ENCODE data around the gene PDE11A. TPM values are rescaled to one million over a fixed set of nuclear protein-coding genes. Genes with fewer than 3 reads are reported as not detected.

Gene PDE11A
- total and polyA plus RNA-seq, 2 donors from 2014 or later, result 0.58 to 0.82 TPM

DNA sequence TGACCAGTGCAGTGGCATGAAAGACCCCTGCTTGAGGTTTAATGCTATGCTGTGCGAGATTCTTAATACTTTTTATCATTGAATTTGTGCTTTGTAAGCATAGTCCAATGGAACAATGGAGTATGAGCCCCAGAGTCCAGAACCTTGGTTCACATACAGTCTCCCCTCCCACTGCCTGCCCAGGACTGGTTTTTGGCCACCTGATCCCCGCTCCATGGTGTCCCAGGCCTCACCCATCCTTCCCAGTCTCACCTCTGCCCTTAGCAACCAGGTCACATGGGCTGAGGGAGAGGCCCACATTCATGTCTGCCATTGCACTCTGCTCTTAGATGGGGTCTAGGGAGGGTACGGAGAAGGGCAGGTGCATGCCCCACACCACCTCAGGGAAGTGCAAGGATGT, 6.3 kb downstream of the PDE11A start:
- H3K36me3 ChIP-seq (ENCODE audit: control insufficient read depth in 2 of 3, insufficient read depth in 3 of 3, low read length in 3 of 3), result no peaks in the 10 kb centered on the region
- H3K27ac ChIP-seq (ENCODE audit: low read depth in 2 of 2, low read length in 2 of 2), result no peak overlapping the region
- H3K4me3 ChIP-seq (ENCODE audit: low read length in 3 of 3), result no peak overlapping the region
- H3K27me3 ChIP-seq (ENCODE audit: control insufficient read depth, insufficient read depth, low read length), result no peaks in the 10 kb centered on the region
- intact Hi-C loops (cut with DNase I), result no loop called here
- no peaks in the 10 kb centered on the region for H3K9me3 ChIP-seq (ENCODE audit: control insufficient read depth in 2 of 3, insufficient read depth in 1 of 3, low read length in 3 of 3)
- TF ChIP-seq, protein P1, sequence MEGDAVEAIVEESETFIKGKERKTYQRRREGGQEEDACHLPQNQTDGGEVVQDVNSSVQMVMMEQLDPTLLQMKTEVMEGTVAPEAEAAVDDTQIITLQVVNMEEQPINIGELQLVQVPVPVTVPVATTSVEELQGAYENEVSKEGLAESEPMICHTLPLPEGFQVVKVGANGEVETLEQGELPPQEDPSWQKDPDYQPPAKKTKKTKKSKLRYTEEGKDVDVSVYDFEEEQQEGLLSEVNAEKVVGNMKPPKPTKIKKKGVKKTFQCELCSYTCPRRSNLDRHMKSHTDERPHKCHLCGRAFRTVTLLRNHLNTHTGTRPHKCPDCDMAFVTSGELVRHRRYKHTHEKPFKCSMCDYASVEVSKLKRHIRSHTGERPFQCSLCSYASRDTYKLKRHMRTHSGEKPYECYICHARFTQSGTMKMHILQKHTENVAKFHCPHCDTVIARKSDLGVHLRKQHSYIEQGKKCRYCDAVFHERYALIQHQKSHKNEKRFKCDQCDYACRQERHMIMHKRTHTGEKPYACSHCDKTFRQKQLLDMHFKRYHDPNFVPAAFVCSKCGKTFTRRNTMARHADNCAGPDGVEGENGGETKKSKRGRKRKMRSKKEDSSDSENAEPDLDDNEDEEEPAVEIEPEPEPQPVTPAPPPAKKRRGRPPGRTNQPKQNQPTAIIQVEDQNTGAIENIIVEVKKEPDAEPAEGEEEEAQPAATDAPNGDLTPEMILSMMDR (IDR thresholded peaks at IDR 0.05; ENCODE audit: borderline replicate concordance, extremely low read depth, insufficient read depth), result no peak
- H3K9ac ChIP-seq (ENCODE audit: low read length in 3 of 3), result no peak overlapping the region
- H3K4me1 ChIP-seq (ENCODE audit: control insufficient read depth in 2 of 3, insufficient read depth in 2 of 3, low read depth in 1 of 3, low read length in 3 of 3), result no peaks in the 10 kb centered on the region
- no peak for DNase-seq
- no peak for FAIRE-seq

DNA sequence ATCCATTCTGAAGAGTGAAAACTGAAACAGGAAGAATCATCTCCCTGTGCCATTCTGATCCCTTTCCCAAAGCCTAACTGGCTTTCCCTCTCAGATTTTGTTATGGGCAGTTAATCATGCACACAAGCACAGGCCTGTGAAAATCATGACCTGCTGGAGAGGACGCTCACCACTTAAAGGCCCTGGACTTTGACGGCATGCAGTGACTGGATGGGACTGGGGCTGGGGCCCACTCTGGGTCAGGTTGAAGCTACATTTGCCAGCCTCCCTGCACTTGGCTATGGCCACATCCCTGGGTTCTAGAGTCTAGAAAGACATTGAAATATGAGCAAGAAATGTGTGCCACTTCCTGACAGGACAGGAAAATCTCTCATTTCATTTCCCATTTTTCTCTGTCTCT, 12.9 kb downstream of the PDE11A start:
- TF ChIP-seq, protein P1 (IDR thresholded peaks at IDR 0.05; ENCODE audit: borderline replicate concordance, extremely low read depth, insufficient read depth), result no peak
- no peak for FAIRE-seq

DNA sequence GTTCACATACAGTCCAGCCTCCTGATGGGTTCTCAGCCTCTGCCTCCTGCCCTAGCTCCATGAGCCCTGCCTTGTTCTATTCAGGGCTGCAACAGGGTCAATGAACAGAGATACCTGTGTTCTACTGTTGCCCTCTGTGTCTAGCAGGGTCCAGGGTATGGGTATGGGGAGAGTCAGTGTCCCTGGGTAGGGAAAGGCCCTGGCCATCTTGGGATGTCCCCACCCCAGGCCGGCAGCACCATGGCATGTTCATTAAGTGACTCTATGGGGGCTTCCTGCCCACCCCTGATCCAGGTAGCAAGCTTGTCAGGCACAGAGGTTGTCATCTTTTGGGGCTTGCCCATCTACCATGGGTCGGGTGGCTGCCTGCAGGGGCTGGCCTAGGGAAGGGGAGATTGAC, 13.5 kb downstream of the PDE11A start:
- no peak overlapping the region for H3K9ac ChIP-seq (ENCODE audit: low read length in 3 of 3)
- no peak for FAIRE-seq
- intact Hi-C loops (cut with DNase I), result no loop called here

More for the DNA sequence above, 12.9 kb downstream of the PDE11A start:
- no peaks in the 10 kb centered on the region for H3K9me3 ChIP-seq (ENCODE audit: control insufficient read depth in 2 of 3, insufficient read depth in 1 of 3, low read length in 3 of 3)
- no peak overlapping the region for H3K27ac ChIP-seq (ENCODE audit: low read depth in 2 of 2, low read length in 2 of 2)
- intact Hi-C loops (cut with DNase I), result no loop called here
- H3K4me1 ChIP-seq (ENCODE audit: control insufficient read depth in 2 of 3, insufficient read depth in 2 of 3, low read depth in 1 of 3, low read length in 3 of 3), result no peaks in the 10 kb centered on the region
- H3K27me3 ChIP-seq (ENCODE audit: control insufficient read depth, insufficient read depth, low read length), result no peaks in the 10 kb centered on the region
- no peaks in the 10 kb centered on the region for H3K36me3 ChIP-seq (ENCODE audit: control insufficient read depth in 2 of 3, insufficient read depth in 3 of 3, low read length in 3 of 3)
- H3K9ac ChIP-seq (ENCODE audit: low read length in 3 of 3), result no peak overlapping the region
- H3K4me3 ChIP-seq (ENCODE audit: low read length in 3 of 3), result no peak overlapping the region
- peak in 3 of 5 donors; percentile 26 to 45 (median 32) for DNase-seq

More for the DNA sequence above, 13.5 kb downstream of the PDE11A start:
- Histone ChIP-seq H3K27me3 (ENCODE audit: control insufficient read depth, insufficient read depth, low read length) (no peaks in the 10 kb centered on the region), H3K27ac (ENCODE audit: low read depth in 2 of 2, low read length in 2 of 2) (no peak overlapping the region), H3K4me3 (ENCODE audit: low read length in 3 of 3) (no peak overlapping the region), H3K4me1 (ENCODE audit: control insufficient read depth in 2 of 3, insufficient read depth in 2 of 3, low read depth in 1 of 3, low read length in 3 of 3) (no peaks in the 10 kb centered on the region), H3K36me3 (ENCODE audit: control insufficient read depth in 2 of 3, insufficient read depth in 3 of 3, low read length in 3 of 3) (no peaks in the 10 kb centered on the region), H3K9me3 (ENCODE audit: control insufficient read depth in 2 of 3, insufficient read depth in 1 of 3, low read length in 3 of 3) (no peaks in the 10 kb centered on the region)
- DNase-seq, result peak in 1 of 5 donors; percentile 56
- TF ChIP-seq, protein P1 (IDR thresholded peaks at IDR 0.05; ENCODE audit: borderline replicate concordance, extremely low read depth, insufficient read depth), result no peak

All from kidney (tissue), 14 donors.